Progenitor cell of endocrine pancreas (in vitro differentiated cells): Measurements from ENCODE around the gene C4orf50. TPM values are rescaled to one million over a fixed set of nuclear protein-coding genes. Genes with fewer than 3 reads are reported as not detected.

Experiments
- DNase-seq: peaks from one replicate; pipeline ENCODE4 v3.0.0; 2021; ENCODE audit warnings: low spot score; ENCODE audit not compliant: unreplicated experiment
- H3K27ac Mint-ChIP-seq: 2 replicates; pipeline ENCODE4 v1.8.0; 2021; ENCODE audit warnings: mild to moderate bottlenecking, moderate library complexity, mixed read lengths
- H3K27me3 Mint-ChIP-seq: 2 replicates; pipeline ENCODE4 v1.8.0; 2021; ENCODE audit warnings: mixed read lengths
- H3K36me3 Mint-ChIP-seq: 2 replicates; pipeline ENCODE4 v1.8.0; 2022; ENCODE audit warnings: mixed read lengths; ENCODE audit not compliant: insufficient read depth
- H3K4me1 Mint-ChIP-seq: 2 replicates; pipeline ENCODE4 v1.8.0; 2021; ENCODE audit warnings: low read depth, mixed read lengths
- H3K4me3 Mint-ChIP-seq: 2 replicates; pipeline ENCODE4 v1.8.0; 2021; ENCODE audit warnings: low read depth, mild to moderate bottlenecking, moderate library complexity, mixed read lengths
- H3K9me3 Mint-ChIP-seq: 2 replicates; pipeline ENCODE4 v1.8.0; 2021; ENCODE audit warnings: low read depth, mixed read lengths
- CTCF ChIP-seq: fragments of 200-600 bp; sonication (generic); IDR thresholded peaks from one replicate; pipeline ENCODE4 v1.5.0; 2021; ENCODE audit warnings: antibody characterized with exemption, mild to moderate bottlenecking; ENCODE audit not compliant: unreplicated experiment
- total RNA-seq: library from RNA; stranded (reverse); gene quantifications from 2 replicates; pipeline ENCODE4 v1.2.1, GENCODE V29; 2021

The C4orf50 gene
- total RNA-seq, 1 donor from 2014 or later: 0.19 TPM

- no peaks in the 10 kb centered on the region for H3K4me1 Mint-ChIP-seq
Measured at GRCh38 chr4:5908876-5909427, 109.3 kb downstream of the C4orf50 start.

GRCh38 chr4:5906191-5906590, 112.0 kb downstream of the C4orf50 start:
- H3K27ac Mint-ChIP-seq: no peak overlapping the region
- H3K9me3 Mint-ChIP-seq: peaks cover 7% of the 10 kb centered on the region
- H3K36me3 Mint-ChIP-seq: no peaks in the 10 kb centered on the region
- no peak for DNase-seq
- no peak for TF ChIP-seq CTCF
- H3K27me3 Mint-ChIP-seq: peaks cover 65% of the 10 kb centered on the region
- no peak overlapping the region for H3K4me3 Mint-ChIP-seq
- H3K4me1 Mint-ChIP-seq: no peaks in the 10 kb centered on the region

More at GRCh38 chr4:5908876-5909427, 109.3 kb downstream of the C4orf50 start:
- no peaks in the 10 kb centered on the region for H3K36me3 Mint-ChIP-seq
- H3K27ac Mint-ChIP-seq: no peak overlapping the region
- peaks cover 50% of the 10 kb centered on the region for H3K27me3 Mint-ChIP-seq
- TF ChIP-seq CTCF: no peak
- H3K4me3 Mint-ChIP-seq: no peak overlapping the region
- peaks cover 9% of the 10 kb centered on the region for H3K9me3 Mint-ChIP-seq
- DNase-seq: no peak

- Mint-ChIP-seq H3K4me1 (no peaks in the 10 kb centered on the region), H3K4me3 (no peak overlapping the region), H3K9me3 (peaks cover 7% of the 10 kb centered on the region), H3K27ac (no peak overlapping the region), H3K36me3 (no peaks in the 10 kb centered on the region), H3K27me3 (peaks cover 70% of the 10 kb centered on the region)
- no peak for DNase-seq
- TF ChIP-seq CTCF: no peak
Measured at GRCh38 chr4:5905714-5906113, 112.5 kb downstream of the C4orf50 start.

- H3K36me3 Mint-ChIP-seq: no peaks in the 10 kb centered on the region
- H3K4me3 Mint-ChIP-seq: no peak overlapping the region
- H3K4me1 Mint-ChIP-seq: no peaks in the 10 kb centered on the region
- no peak for DNase-seq
- no peak for TF ChIP-seq CTCF
- peaks cover 4% of the 10 kb centered on the region for H3K9me3 Mint-ChIP-seq
- no peak overlapping the region for H3K27ac Mint-ChIP-seq
- peaks cover 83% of the 10 kb centered on the region for H3K27me3 Mint-ChIP-seq
Measured at GRCh38 chr4:5900844-5901243, 117.4 kb downstream of the C4orf50 start.

GRCh38 chr4:5899881-5900280, 118.3 kb downstream of the C4orf50 start:
- Mint-ChIP-seq H3K27me3 (peaks cover 83% of the 10 kb centered on the region), H3K27ac (no peak overlapping the region), H3K4me3 (no peak overlapping the region), H3K36me3 (no peaks in the 10 kb centered on the region), H3K9me3 (peaks cover 4% of the 10 kb centered on the region), H3K4me1 (no peaks in the 10 kb centered on the region)
- no peak for TF ChIP-seq CTCF
- no peak for DNase-seq
